AG09309 (cell line): ENCODE results near the gene TMEM154.

Experiments used
- DNase-seq: peaks from one replicate; pipeline ENCODE4 v3.0.0-alpha.2; 2010; ENCODE audit warnings: low read depth
- H3K4me3 ChIP-seq: 2 replicates; pipeline ENCODE4 v1.5.1; 2011; ENCODE audit warnings: mild to moderate bottlenecking, low read depth, low read length, moderate library complexity; ENCODE audit not compliant: control insufficient read depth
- TF ChIP-seq, protein P1 (sequence below): IDR thresholded peaks from 2 replicates; pipeline ENCODE4 v1.5.1; 2011; ENCODE audit warnings: mild to moderate bottlenecking, low read depth, low read length, inconsistent platforms; ENCODE audit not compliant: insufficient read depth, control insufficient read depth; ENCODE audit errors: missing control alignments

TMEM154 gene

GRCh38 chr4:152719801-152720556 is 40.2 kb upstream of the TMEM154 start:
- DNase-seq, result no peak
- no peak overlapping the region; the same call in 1 of the 2 replicates for H3K4me3 ChIP-seq
- TF ChIP-seq, protein P1, sequence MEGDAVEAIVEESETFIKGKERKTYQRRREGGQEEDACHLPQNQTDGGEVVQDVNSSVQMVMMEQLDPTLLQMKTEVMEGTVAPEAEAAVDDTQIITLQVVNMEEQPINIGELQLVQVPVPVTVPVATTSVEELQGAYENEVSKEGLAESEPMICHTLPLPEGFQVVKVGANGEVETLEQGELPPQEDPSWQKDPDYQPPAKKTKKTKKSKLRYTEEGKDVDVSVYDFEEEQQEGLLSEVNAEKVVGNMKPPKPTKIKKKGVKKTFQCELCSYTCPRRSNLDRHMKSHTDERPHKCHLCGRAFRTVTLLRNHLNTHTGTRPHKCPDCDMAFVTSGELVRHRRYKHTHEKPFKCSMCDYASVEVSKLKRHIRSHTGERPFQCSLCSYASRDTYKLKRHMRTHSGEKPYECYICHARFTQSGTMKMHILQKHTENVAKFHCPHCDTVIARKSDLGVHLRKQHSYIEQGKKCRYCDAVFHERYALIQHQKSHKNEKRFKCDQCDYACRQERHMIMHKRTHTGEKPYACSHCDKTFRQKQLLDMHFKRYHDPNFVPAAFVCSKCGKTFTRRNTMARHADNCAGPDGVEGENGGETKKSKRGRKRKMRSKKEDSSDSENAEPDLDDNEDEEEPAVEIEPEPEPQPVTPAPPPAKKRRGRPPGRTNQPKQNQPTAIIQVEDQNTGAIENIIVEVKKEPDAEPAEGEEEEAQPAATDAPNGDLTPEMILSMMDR, result no peak

DNA sequence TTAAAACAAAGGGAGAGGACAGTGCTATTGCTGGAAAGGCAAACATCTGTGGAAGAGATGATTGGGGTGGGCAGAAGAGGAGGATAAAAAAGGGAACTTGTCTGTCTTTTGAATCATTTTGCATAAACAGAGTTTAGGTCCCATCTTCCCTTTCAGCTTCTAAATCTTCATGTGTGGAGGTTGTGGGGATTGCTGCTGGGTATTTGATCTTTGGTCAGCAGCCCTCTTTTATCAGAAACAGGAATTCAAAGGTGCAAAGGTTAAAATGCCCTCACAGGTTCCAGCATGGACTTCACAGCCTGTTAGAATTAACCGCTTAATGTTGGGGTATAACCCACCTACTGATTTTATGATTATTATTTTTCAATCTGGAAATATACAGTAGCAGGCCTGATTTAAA is 39.5 kb upstream of the TMEM154 start:
- no peak for DNase-seq

DNA sequence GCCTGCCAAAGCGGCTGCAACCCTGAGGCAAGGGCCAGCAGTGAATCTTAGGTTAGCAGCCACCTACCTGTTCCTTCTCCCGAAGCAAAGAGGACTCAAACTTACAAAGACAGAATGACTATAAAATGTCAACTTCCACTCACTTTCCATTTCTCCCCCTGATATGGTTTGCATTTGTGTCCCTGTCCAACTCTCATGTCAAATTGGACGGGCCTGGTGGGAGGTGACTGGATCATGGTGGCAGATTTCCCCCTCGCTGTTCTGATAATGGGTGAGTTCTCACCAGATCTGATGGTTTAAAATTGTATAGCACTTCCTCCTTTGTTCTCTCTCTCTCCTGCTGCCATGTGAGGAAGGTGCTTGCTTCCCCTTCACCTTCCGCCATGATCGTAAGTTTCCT is 35.3 kb upstream of the TMEM154 start:
- H3K4me3 ChIP-seq, result no peak overlapping the region
- TF ChIP-seq, protein P1, result no peak
- no peak for DNase-seq

More for the DNA sequence above, 39.5 kb upstream of the TMEM154 start:
- H3K4me3 ChIP-seq, result no peak overlapping the region
- TF ChIP-seq, protein P1, result no peak

GRCh38 chr4:152713951-152714705 is 34.3 kb upstream of the TMEM154 start:
- no peak for DNase-seq
- TF ChIP-seq, protein P1, result no peak
- no peak overlapping the region for H3K4me3 ChIP-seq

- TF ChIP-seq, protein P1, result no peak
- no peak overlapping the region for H3K4me3 ChIP-seq
- DNase-seq, result no peak
Observed at GRCh38 chr4:152709675-152710438, 30.1 kb upstream of the TMEM154 start.

DNA sequence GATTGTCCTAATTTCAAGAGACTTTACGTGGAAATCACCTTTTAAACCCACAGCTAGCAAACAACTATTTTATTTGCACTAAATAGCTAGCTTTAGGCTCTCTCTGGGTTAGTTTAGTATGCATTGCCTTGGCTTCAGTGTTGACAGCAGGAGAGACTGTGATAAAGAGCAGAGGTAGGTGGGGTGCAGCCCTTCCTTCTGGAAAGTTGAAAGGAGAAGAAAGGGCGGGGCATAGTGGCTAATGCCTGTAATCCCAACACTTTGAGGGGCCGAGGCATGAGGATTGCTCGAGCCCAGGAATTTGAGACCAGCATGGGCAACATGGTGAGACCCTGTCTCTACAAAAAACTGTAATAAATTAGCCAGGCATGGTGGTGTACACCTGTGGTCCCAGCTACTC is 29.0 kb upstream of the TMEM154 start:
- TF ChIP-seq, protein P1, result no peak
- no peak for DNase-seq
- no peak overlapping the region for H3K4me3 ChIP-seq
